BE2C (cell line): ENCODE results near the gene SUPT3H.

Experiments used
- DNase-seq: peaks from one replicate; pipeline ENCODE4 v3.0.0-alpha.2; 2020
- H3K27me3 ChIP-seq: fragments of 250-450 bp; sonication (Bioruptor Pico); 2 replicates; pipeline ENCODE4 v1.5.1; 2020; ENCODE audit warnings: mild to moderate bottlenecking
- H3K36me3 ChIP-seq: fragments of 250-450 bp; sonication (Bioruptor Pico); 2 replicates; pipeline ENCODE4 v1.5.1; 2020; ENCODE audit warnings: mild to moderate bottlenecking
- H3K4me1 ChIP-seq: fragments of 250-450 bp; sonication (Bioruptor Pico); 2 replicates; pipeline ENCODE4 v1.5.1; 2020
- H3K4me3 ChIP-seq: 2 replicates; pipeline ENCODE4 v1.5.1; 2011; ENCODE audit warnings: low read depth, low read length
- H3K9me3 ChIP-seq: fragments of 250-450 bp; sonication (Bioruptor Pico); 2 replicates; pipeline ENCODE4 v1.5.1; 2020
- CTCF ChIP-seq: IDR thresholded peaks from 2 replicates; pipeline ENCODE4 v1.5.1; 2012; ENCODE audit warnings: mild to moderate bottlenecking, low read depth, low read length

SUPT3H gene

GRCh38 chr6:45369870-45370269 is 7.9 kb downstream of the SUPT3H start:
- DNase-seq, result no peak
- Histone ChIP-seq H3K27me3 (no peaks in the 10 kb centered on the region), H3K4me3 (no peak overlapping the region), H3K4me1 (no peaks in the 10 kb centered on the region), H3K36me3 (no peaks in the 10 kb centered on the region), H3K9me3 (no peaks in the 10 kb centered on the region)
- TF ChIP-seq CTCF, result no peak

- no peak for TF ChIP-seq CTCF
- no peaks in the 10 kb centered on the region for H3K4me1 ChIP-seq
- no peaks in the 10 kb centered on the region for H3K36me3 ChIP-seq
- no peaks in the 10 kb centered on the region for H3K9me3 ChIP-seq
- no peaks in the 10 kb centered on the region for H3K27me3 ChIP-seq
- no peak for DNase-seq
- no peak overlapping the region for H3K4me3 ChIP-seq
These were observed 9.7 kb downstream of the SUPT3H start for GRCh38 chr6:45367999-45368398.

GRCh38 chr6:45366534-45366933 is 11.2 kb downstream of the SUPT3H start:
- Histone ChIP-seq H3K36me3 (no peaks in the 10 kb centered on the region), H3K9me3 (no peaks in the 10 kb centered on the region), H3K27me3 (no peaks in the 10 kb centered on the region), H3K4me1 (no peaks in the 10 kb centered on the region), H3K4me3 (no peak overlapping the region)
- TF ChIP-seq CTCF, result no peak
- DNase-seq, result no peak

- H3K27me3 ChIP-seq, result no peaks in the 10 kb centered on the region
- H3K9me3 ChIP-seq, result no peaks in the 10 kb centered on the region
- H3K4me3 ChIP-seq, result no peak overlapping the region
- no peak for TF ChIP-seq CTCF
- H3K36me3 ChIP-seq, result no peaks in the 10 kb centered on the region
- no peaks in the 10 kb centered on the region for H3K4me1 ChIP-seq
- no peak for DNase-seq
These were observed 12.7 kb downstream of the SUPT3H start for GRCh38 chr6:45365036-45365435.

- DNase-seq, result no peak
- H3K27me3 ChIP-seq, result no peaks in the 10 kb centered on the region
- H3K4me1 ChIP-seq, result no peaks in the 10 kb centered on the region
- no peak overlapping the region for H3K4me3 ChIP-seq
- TF ChIP-seq CTCF, result no peak
- no peaks in the 10 kb centered on the region for H3K36me3 ChIP-seq
- H3K9me3 ChIP-seq, result no peaks in the 10 kb centered on the region
These were observed 13.3 kb downstream of the SUPT3H start for GRCh38 chr6:45364466-45364865.

- H3K4me1 ChIP-seq, result no peaks in the 10 kb centered on the region
- H3K27me3 ChIP-seq, result no peaks in the 10 kb centered on the region
- no peak for DNase-seq
- TF ChIP-seq CTCF, result no peak
- no peak overlapping the region for H3K4me3 ChIP-seq
- no peaks in the 10 kb centered on the region for H3K9me3 ChIP-seq
- no peaks in the 10 kb centered on the region for H3K36me3 ChIP-seq
These were observed 24.1 kb downstream of the SUPT3H start for GRCh38 chr6:45353654-45354053.
